Measurements from ENCODE around the gene ZNF775.

ZNF775 gene

GRCh38 chr7:150444674-150445365, 65.7 kb downstream of the ZNF775 start:
- no peak for DNase-seq

GRCh38 chr7:150446288-150446938, 67.3 kb downstream of the ZNF775 start:
- DNase-seq = no peak
